Neuronal stem cell (in vitro differentiated cells): ENCODE data around the gene LPIN3.

ENCODE experiments used
- DNase-seq: peaks from one replicate; pipeline ENCODE4 v3.0.0-alpha.2; 2013; ENCODE audit warnings: low spot score
- H2AFZ ChIP-seq: one replicate; pipeline ENCODE4 v1.6.1; 2013; ENCODE audit warnings: mild to moderate bottlenecking, low read length, inconsistent platforms
- H2AK5ac ChIP-seq: 2 replicates; pipeline ENCODE4 v1.6.1; 2013; ENCODE audit warnings: low read depth, mild to moderate bottlenecking, inconsistent platforms, low read length, moderate library complexity, mixed read lengths
- H2BK120ac ChIP-seq: 2 replicates; pipeline ENCODE4 v1.6.1; 2013; ENCODE audit warnings: low read depth, mild to moderate bottlenecking, inconsistent platforms, low read length, moderate library complexity, mixed read lengths
- H2BK12ac ChIP-seq: one replicate; pipeline ENCODE4 v1.6.1; 2013; ENCODE audit warnings: low read length, inconsistent platforms
- H2BK15ac ChIP-seq: 2 replicates; pipeline ENCODE4 v1.6.1; 2013; ENCODE audit warnings: mild to moderate bottlenecking, low read length, inconsistent platforms, mixed read lengths
- H2BK5ac ChIP-seq: one replicate; pipeline ENCODE4 v1.6.1; 2013; ENCODE audit warnings: inconsistent platforms, mild to moderate bottlenecking, low read length, moderate library complexity
- H3K14ac ChIP-seq: one replicate; pipeline ENCODE4 v1.6.1; 2013; ENCODE audit warnings: low read length, inconsistent platforms
- H3K18ac ChIP-seq: 2 replicates; pipeline ENCODE4 v1.6.1; 2013; ENCODE audit warnings: low read length, inconsistent platforms
- H3K23ac ChIP-seq: 2 replicates; pipeline ENCODE4 v1.6.1; 2013; ENCODE audit warnings: low read depth, mild to moderate bottlenecking, mixed read lengths, low read length, inconsistent platforms; ENCODE audit not compliant: poor library complexity
- H3K27ac ChIP-seq: replicated peaks from 3 replicates; pipeline ENCODE4 v1.5.1; 2013; ENCODE audit warnings: low read length, inconsistent platforms
- H3K27me3 ChIP-seq, 3 experiments: 2 replicates each; pipeline ENCODE4 v1.6.1; 2013; ENCODE audit warnings: low read length in 3 of 3, mild to moderate bottlenecking in 2 of 3, inconsistent platforms in 1 of 3, low read depth in 1 of 3, mixed read lengths in 1 of 3, moderate library complexity in 1 of 3; ENCODE audit not compliant: control insufficient read depth in 3 of 3, insufficient read depth in 3 of 3
- H3K36me3 ChIP-seq, 2 donors: replicated peaks in 1 of 2; 2 replicates each; pipeline ENCODE4 v1.6.1; 2013; ENCODE audit warnings: low read length in 2 of 2; ENCODE audit not compliant: control insufficient read depth in 2 of 2, insufficient read depth in 2 of 2
- H3K4ac ChIP-seq: 2 replicates; pipeline ENCODE4 v1.6.1; 2013; ENCODE audit warnings: inconsistent platforms, mild to moderate bottlenecking, low read length, moderate library complexity
- H3K4me1 ChIP-seq, 2 donors: 1 replicate in 1 of 2; 2 replicates in 1 of 2; pipeline ENCODE4 v1.6.1; 2013; ENCODE audit warnings: low read length in 2 of 2, low read depth in 1 of 2; ENCODE audit not compliant: control insufficient read depth in 2 of 2, insufficient read depth in 1 of 2
- H3K4me2 ChIP-seq: one replicate; pipeline ENCODE4 v1.6.1; 2013; ENCODE audit warnings: mild to moderate bottlenecking, low read length, inconsistent platforms; ENCODE audit not compliant: insufficient read depth, poor library complexity, severe bottlenecking
- H3K4me3 ChIP-seq, 2 donors: 2 replicates each; pipeline ENCODE4 v1.5.1; 2013; ENCODE audit warnings: low read length in 2 of 2, mild to moderate bottlenecking in 2 of 2, inconsistent platforms in 1 of 2, moderate library complexity in 1 of 2
- H3K79me1 ChIP-seq: one replicate; pipeline ENCODE4 v1.6.1; 2013; ENCODE audit warnings: low read depth, mild to moderate bottlenecking, inconsistent platforms, low read length, moderate library complexity
- H3K9ac ChIP-seq: one replicate; pipeline ENCODE4 v1.6.1; 2013; ENCODE audit warnings: mild to moderate bottlenecking, low read depth, low read length, inconsistent platforms; ENCODE audit not compliant: poor library complexity
- H3K9me3 ChIP-seq, 2 donors: replicated peaks in 1 of 2; 2 replicates each; pipeline versions ENCODE3 to v1.6.1; 2013; ENCODE audit warnings: low read length in 2 of 2, mild to moderate bottlenecking in 2 of 2, inconsistent platforms in 1 of 2, low read depth in 1 of 2, mixed read lengths in 1 of 2, moderate library complexity in 1 of 2; ENCODE audit not compliant: control insufficient read depth in 2 of 2, insufficient read depth in 1 of 2
- H4K8ac ChIP-seq: one replicate; pipeline ENCODE4 v1.6.1; 2013; ENCODE audit warnings: low read depth, mild to moderate bottlenecking, inconsistent platforms, low read length, moderate library complexity
- H4K91ac ChIP-seq: one replicate; pipeline ENCODE4 v1.6.1; 2013; ENCODE audit warnings: low read length, low read depth, mild to moderate bottlenecking, inconsistent platforms; ENCODE audit not compliant: poor library complexity
- WGBS, 2 donors: extraction: QIAGEN DNeasy Blood & Tissue Kit; methylation state at CpG; one replicate each; pipeline ENCODE4 v1.1.7; 2013; ENCODE audit warnings: missing lambda C conversion rate in 2 of 2, mixed read lengths in 1 of 2; ENCODE audit not compliant: insufficient read length in 2 of 2, insufficient replicate concordance in 1 of 2; ENCODE audit errors: extremely low coverage in 2 of 2; 5-methylcytosine and 5-hydroxymethylcytosine counted together

LPIN3 gene

GRCh38 chr20:41391587-41392001 is 51.0 kb downstream of the LPIN3 start:
- no peak overlapping the region for H2AK5ac ChIP-seq

GRCh38 chr20:41392295-41392694 is 51.7 kb downstream of the LPIN3 start:
- no peak overlapping the region for H3K9ac ChIP-seq
- H4K8ac ChIP-seq = no peak overlapping the region
- no peak overlapping the region for H3K4me3 ChIP-seq
- no peak overlapping the region for H2BK15ac ChIP-seq
- no peak overlapping the region for H3K23ac ChIP-seq
- no peak overlapping the region for H3K14ac ChIP-seq
- no peak overlapping the region for H3K4me2 ChIP-seq
- no peaks in the 10 kb centered on the region for H3K9me3 ChIP-seq
- no peak overlapping the region for H2AFZ ChIP-seq
- H2BK5ac ChIP-seq = no peak overlapping the region
- H3K36me3 ChIP-seq = no peaks in the 10 kb centered on the region
- H2AK5ac ChIP-seq = peak overlapping the region; percentile 64
- H3K18ac ChIP-seq = peak overlapping the region; percentile 15
- H3K27ac ChIP-seq = no peak overlapping the region
- H4K91ac ChIP-seq = no peak overlapping the region
- H2BK120ac ChIP-seq = no peak overlapping the region
- H3K79me1 ChIP-seq = no peaks in the 10 kb centered on the region
- H3K4ac ChIP-seq = no peak overlapping the region
- DNase-seq = no peak
- H3K27me3 ChIP-seq = no peaks in the 10 kb centered on the region
- no CpG with 5 or more reads among the region's 1 CpG for WGBS, 2 donors
- H2BK12ac ChIP-seq = no peak overlapping the region
- peaks cover 26 to 38% of the 10 kb centered on the region in 2 donors for H3K4me1 ChIP-seq

More at GRCh38 chr20:41391587-41392001, 51.0 kb downstream of the LPIN3 start:
- no peak overlapping the region for H2BK5ac ChIP-seq
- no peak for DNase-seq
- H2BK120ac ChIP-seq = no peak overlapping the region
- H3K27me3 ChIP-seq = no peaks in the 10 kb centered on the region
- peak overlapping the region; percentile 49 for H2AFZ ChIP-seq
- no peak overlapping the region for H3K4me2 ChIP-seq
- H3K14ac ChIP-seq = no peak overlapping the region
- H3K18ac ChIP-seq = no peak overlapping the region
- no peak overlapping the region for H2BK12ac ChIP-seq
- peaks cover 26 to 38% of the 10 kb centered on the region in 2 donors for H3K4me1 ChIP-seq
- H3K23ac ChIP-seq = no peak overlapping the region
- H3K4me3 ChIP-seq = peak overlapping the region in 1 of 2 donors; percentile 50
- H3K27ac ChIP-seq = no peak overlapping the region
- H4K8ac ChIP-seq = no peak overlapping the region
- H2BK15ac ChIP-seq = no peak overlapping the region
- no CpG with 5 or more reads among the region's 10 CpGs for WGBS, 2 donors
- no peaks in the 10 kb centered on the region for H3K36me3 ChIP-seq
- no peak overlapping the region for H3K9ac ChIP-seq
- H3K9me3 ChIP-seq = no peaks in the 10 kb centered on the region
- no peaks in the 10 kb centered on the region for H3K79me1 ChIP-seq
- no peak overlapping the region for H4K91ac ChIP-seq
- H3K4ac ChIP-seq = no peak overlapping the region

- Histone ChIP-seq H3K79me1 (no peaks in the 10 kb centered on the region), H3K36me3 (no peaks in the 10 kb centered on the region), H3K4me2 (no peak overlapping the region), H3K4ac (peak overlapping the region; percentile 10), H2AFZ (peak overlapping the region; percentile 84), H3K23ac (no peak overlapping the region), H3K27ac (no peak overlapping the region), H2BK120ac (no peak overlapping the region), H3K4me1 (peaks cover 26 to 33% of the 10 kb centered on the region in 2 donors), H4K8ac (no peak overlapping the region), H4K91ac (no peak overlapping the region), H3K4me3 (no peak overlapping the region), H3K14ac (no peak overlapping the region), H3K9me3 (no peaks in the 10 kb centered on the region), H2BK12ac (no peak overlapping the region), H3K9ac (peak overlapping the region; percentile 45), H2AK5ac (peak overlapping the region; percentile 64), H2BK5ac (no peak overlapping the region), H3K18ac (peak overlapping the region; percentile 67), H2BK15ac (peak overlapping the region; percentile 14), H3K27me3 (no peaks in the 10 kb centered on the region)
- no peak for DNase-seq
- WGBS, 2 donors = no CpG with 5 or more reads among the region's 12 CpGs
These were observed 52.5 kb downstream of the LPIN3 start for GRCh38 chr20:41392871-41393704.

GRCh38 chr20:41393705-41394066 is 53.1 kb downstream of the LPIN3 start:
- Histone ChIP-seq H4K8ac (no peak overlapping the region), H3K23ac (no peak overlapping the region), H3K9ac (peak overlapping the region; percentile 45), H2AK5ac (peak overlapping the region; percentile 64), H3K36me3 (no peaks in the 10 kb centered on the region), H3K9me3 (no peaks in the 10 kb centered on the region), H3K79me1 (no peaks in the 10 kb centered on the region), H2BK15ac (no peak overlapping the region), H3K18ac (peak overlapping the region; percentile 25), H3K27me3 (no peaks in the 10 kb centered on the region), H3K14ac (no peak overlapping the region), H2AFZ (peak overlapping the region; percentile 84), H2BK12ac (peak overlapping the region; percentile 47), H3K4me3 (no peak overlapping the region), H3K4me2 (no peak overlapping the region), H4K91ac (no peak overlapping the region), H3K4me1 (peaks cover 26 to 33% of the 10 kb centered on the region in 2 donors), H2BK120ac (no peak overlapping the region), H3K4ac (peak overlapping the region; percentile 10), H2BK5ac (no peak overlapping the region), H3K27ac (no peak overlapping the region)
- WGBS, 2 donors = no CpG with 5 or more reads among the region's 3 CpGs
- DNase-seq = no peak
